Upper lobe of right lung (tissue), 1 donor: Measurements from ENCODE around the gene ACTG1. TPM values are rescaled to one million over a fixed set of nuclear protein-coding genes. Genes with fewer than 3 reads are reported as not detected.

Experiments
- ATAC-seq: fragments of 200-7000 bp; cut with Tn5 transposase; one replicate; pipeline ENCODE4 v1.9.1; 2020; ENCODE audit warnings: mild to moderate bottlenecking, moderate library complexity
- DNase-seq: peaks from one replicate; pipeline ENCODE4 v3.0.0-alpha.2; 2020
- H3K27ac ChIP-seq: fragments of 200-600 bp; one replicate; pipeline ENCODE4 v1.8.0; 2022
- H3K27me3 ChIP-seq: fragments of 200-600 bp; one replicate; pipeline ENCODE4 v1.8.0; 2022; ENCODE audit warnings: mild to moderate bottlenecking
- H3K36me3 ChIP-seq: fragments of 200-600 bp; one replicate; pipeline ENCODE4 v1.8.0; 2022
- H3K4me1 ChIP-seq: fragments of 200-600 bp; one replicate; pipeline ENCODE4 v1.8.0; 2022
- H3K4me3 ChIP-seq: fragments of 200-600 bp; one replicate; pipeline ENCODE4 v1.8.0; 2022; ENCODE audit warnings: mild to moderate bottlenecking
- H3K9me3 ChIP-seq: fragments of 200-600 bp; one replicate; pipeline ENCODE4 v1.8.0; 2022
- intact Hi-C: fragments of 100-400 bp; cut with DNase I; formaldehyde crosslinking; loops from one replicate; pipeline ENCODE4 v1.11.0; 2022
- total RNA-seq: library from RNA; stranded (reverse); fragmentation: NEBNext Ultra II Directional; extraction: Animal tissue kit (Norgen Biotek cat#: 25700); gene quantifications from one replicate; pipeline ENCODE4 v1.2.1, GENCODE V29; 2021
- TF ChIP-seq, protein P1 (sequence below): fragments of 200-600 bp; IDR thresholded peaks from one replicate; pipeline ENCODE4 v1.8.0; 2022; ENCODE audit warnings: antibody characterized with exemption
- donor health status: DM: no; HTN: yes; CAD: no; lungs with severe emphysema.

Gene ACTG1
- total RNA-seq, 1 donor from 2014 or later, result 2,193 TPM

- TF ChIP-seq, protein P1, sequence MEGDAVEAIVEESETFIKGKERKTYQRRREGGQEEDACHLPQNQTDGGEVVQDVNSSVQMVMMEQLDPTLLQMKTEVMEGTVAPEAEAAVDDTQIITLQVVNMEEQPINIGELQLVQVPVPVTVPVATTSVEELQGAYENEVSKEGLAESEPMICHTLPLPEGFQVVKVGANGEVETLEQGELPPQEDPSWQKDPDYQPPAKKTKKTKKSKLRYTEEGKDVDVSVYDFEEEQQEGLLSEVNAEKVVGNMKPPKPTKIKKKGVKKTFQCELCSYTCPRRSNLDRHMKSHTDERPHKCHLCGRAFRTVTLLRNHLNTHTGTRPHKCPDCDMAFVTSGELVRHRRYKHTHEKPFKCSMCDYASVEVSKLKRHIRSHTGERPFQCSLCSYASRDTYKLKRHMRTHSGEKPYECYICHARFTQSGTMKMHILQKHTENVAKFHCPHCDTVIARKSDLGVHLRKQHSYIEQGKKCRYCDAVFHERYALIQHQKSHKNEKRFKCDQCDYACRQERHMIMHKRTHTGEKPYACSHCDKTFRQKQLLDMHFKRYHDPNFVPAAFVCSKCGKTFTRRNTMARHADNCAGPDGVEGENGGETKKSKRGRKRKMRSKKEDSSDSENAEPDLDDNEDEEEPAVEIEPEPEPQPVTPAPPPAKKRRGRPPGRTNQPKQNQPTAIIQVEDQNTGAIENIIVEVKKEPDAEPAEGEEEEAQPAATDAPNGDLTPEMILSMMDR, result no peak
- H3K4me1 ChIP-seq, result peaks cover 7% of the 10 kb centered on the region
- no peak for DNase-seq
- no peaks in the 10 kb centered on the region for H3K27me3 ChIP-seq
- no peak for ATAC-seq
- no peaks in the 10 kb centered on the region for H3K9me3 ChIP-seq
- H3K27ac ChIP-seq, result no peak overlapping the region
- intact Hi-C loops, result no loop called here
- no peak overlapping the region for H3K4me3 ChIP-seq
- no peaks in the 10 kb centered on the region for H3K36me3 ChIP-seq
Observed at GRCh38 chr17:81492202-81492601, 20.4 kb downstream of the ACTG1 start.

DNA sequence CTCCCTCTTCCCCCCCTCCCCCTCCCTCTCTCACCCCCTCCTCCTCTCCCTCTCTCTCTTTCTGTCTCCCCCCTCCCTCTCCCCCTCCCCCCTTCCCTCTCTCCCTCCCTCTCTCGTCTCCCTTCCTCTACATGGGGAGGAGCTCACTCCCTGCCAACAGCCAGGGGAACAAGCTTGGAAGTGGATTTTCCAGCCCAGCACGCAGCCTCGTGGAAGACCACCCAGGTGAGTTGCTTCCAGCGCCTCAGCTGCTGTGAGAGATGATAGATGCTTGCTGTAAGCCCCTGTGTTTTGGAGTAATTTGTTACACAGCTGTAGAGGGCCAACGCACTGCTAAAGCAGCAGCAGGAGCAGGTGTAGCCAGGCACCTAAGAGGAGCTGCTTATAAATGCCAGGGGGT, 20.8 kb downstream of the ACTG1 start:
- Histone ChIP-seq H3K36me3 (no peaks in the 10 kb centered on the region), H3K27ac (no peak overlapping the region), H3K4me1 (peaks cover 7% of the 10 kb centered on the region), H3K27me3 (no peaks in the 10 kb centered on the region), H3K4me3 (no peak overlapping the region), H3K9me3 (no peaks in the 10 kb centered on the region)
- TF ChIP-seq, protein P1, result no peak
- ATAC-seq (no peak), DNase-seq (no peak)
- intact Hi-C loops, result no loop called here

DNA sequence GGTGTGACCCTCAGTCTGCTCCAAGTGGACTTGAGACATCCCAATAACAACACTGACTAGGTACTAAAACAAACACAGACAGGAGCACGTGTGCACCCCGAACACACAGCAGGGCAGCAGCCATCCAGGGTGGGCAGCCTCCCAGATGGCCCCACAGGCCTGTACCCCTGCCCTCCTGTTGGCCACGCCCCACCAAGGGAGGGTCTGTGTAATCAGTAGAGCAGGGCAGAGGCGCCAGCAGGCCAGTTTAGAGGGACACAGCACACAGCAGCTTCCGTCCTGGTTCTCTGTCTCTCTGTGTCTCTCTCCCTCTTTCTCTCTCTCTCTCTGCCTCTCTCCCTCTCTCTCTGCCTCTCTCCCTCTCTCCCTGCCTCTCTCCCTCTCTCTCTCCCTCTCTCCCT, 21.4 kb downstream of the ACTG1 start:
- Histone ChIP-seq H3K27me3 (no peaks in the 10 kb centered on the region), H3K27ac (no peak overlapping the region), H3K4me3 (no peak overlapping the region), H3K36me3 (no peaks in the 10 kb centered on the region), H3K4me1 (peaks cover 7% of the 10 kb centered on the region), H3K9me3 (no peaks in the 10 kb centered on the region)
- intact Hi-C loops, result no loop called here
- ATAC-seq (peak; percentile 25), DNase-seq (no peak)
- TF ChIP-seq, protein P1, result no peak

- TF ChIP-seq, protein P1, result no peak
- DNase-seq (no peak), ATAC-seq (no peak)
- Histone ChIP-seq H3K36me3 (no peaks in the 10 kb centered on the region), H3K27ac (no peak overlapping the region), H3K4me3 (no peak overlapping the region), H3K27me3 (no peaks in the 10 kb centered on the region), H3K9me3 (no peaks in the 10 kb centered on the region), H3K4me1 (peaks cover 7% of the 10 kb centered on the region)
- intact Hi-C loops, result loop anchor here (10.0 kb wide), 1 partner anchor 235 kb away; no protein-coding TSS in a partner anchor
Observed at GRCh38 chr17:81489998-81490992, 22.3 kb downstream of the ACTG1 start.

GRCh38 chr17:81489012-81489997, 23.3 kb downstream of the ACTG1 start:
- no peak for DNase-seq
- intact Hi-C loops, result loop anchor here (10.0 kb wide), 1 partner anchor 235 kb away; no protein-coding TSS in a partner anchor
- no peak for ATAC-seq

More at GRCh38 chr17:81489012-81489997, 23.3 kb downstream of the ACTG1 start:
- no peak overlapping the region for H3K4me3 ChIP-seq
- peaks cover 10% of the 10 kb centered on the region for H3K4me1 ChIP-seq
- no peaks in the 10 kb centered on the region for H3K36me3 ChIP-seq
- TF ChIP-seq, protein P1, result no peak
- H3K27me3 ChIP-seq, result no peaks in the 10 kb centered on the region
- H3K9me3 ChIP-seq, result no peaks in the 10 kb centered on the region
- H3K27ac ChIP-seq, result no peak overlapping the region
